Measurements from ENCODE around the gene FAM162A.

The FAM162A gene

DNA sequence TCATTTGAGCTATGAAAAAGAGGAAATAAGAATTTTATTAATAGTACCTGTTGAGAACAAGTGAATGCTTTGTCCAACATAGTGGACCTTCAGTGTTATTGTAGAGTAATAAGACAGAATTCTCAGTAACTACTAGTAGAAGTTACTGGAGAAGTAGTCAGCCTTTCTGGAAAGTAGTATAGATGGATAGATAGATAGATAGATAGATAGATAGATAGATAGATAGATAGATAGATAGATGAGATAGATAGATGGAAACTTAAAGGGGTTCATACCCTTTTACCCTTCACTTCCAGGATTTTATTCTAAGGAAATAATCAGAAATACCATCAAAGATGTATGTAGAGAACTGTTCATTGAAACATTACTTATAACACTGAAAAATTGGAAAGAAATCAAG lies 5.2 kb downstream of the FAM162A start:
- no peak for DNase-seq (ENCODE audit: low spot score)

DNA sequence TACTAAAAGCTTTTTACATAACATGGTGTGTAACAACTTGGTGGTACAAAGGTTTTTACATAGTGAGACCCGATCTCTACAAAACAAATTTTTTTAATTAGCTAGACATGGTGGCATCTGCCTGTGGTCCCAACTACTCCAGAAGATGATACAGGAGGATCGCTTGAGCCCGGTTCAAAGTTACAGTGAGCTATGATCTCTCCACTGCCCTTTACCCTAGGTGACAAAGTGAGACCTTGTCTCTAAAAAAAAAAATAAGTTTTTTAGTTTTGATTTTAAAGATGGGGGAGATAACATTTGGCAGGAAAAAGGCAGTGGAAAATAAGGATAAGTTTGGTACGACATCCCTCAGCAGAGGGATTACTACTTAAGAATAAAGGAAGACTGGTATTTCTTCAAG lies 5.9 kb downstream of the FAM162A start:
- DNase-seq (ENCODE audit: low spot score) = no peak

GRCh38 chr3:122390665-122391064 lies 6.7 kb downstream of the FAM162A start:
- DNase-seq (ENCODE audit: low spot score) = no peak

- DNase-seq (ENCODE audit: low spot score) = no peak
These were observed 7.9 kb downstream of the FAM162A start for GRCh38 chr3:122391681-122392446.

- no peak for DNase-seq (ENCODE audit: low spot score)
These were observed 9.2 kb downstream of the FAM162A start for GRCh38 chr3:122392868-122393844.

- no peak for DNase-seq (ENCODE audit: low spot score)
These were observed 10.2 kb downstream of the FAM162A start for GRCh38 chr3:122394173-122394572.

DNA sequence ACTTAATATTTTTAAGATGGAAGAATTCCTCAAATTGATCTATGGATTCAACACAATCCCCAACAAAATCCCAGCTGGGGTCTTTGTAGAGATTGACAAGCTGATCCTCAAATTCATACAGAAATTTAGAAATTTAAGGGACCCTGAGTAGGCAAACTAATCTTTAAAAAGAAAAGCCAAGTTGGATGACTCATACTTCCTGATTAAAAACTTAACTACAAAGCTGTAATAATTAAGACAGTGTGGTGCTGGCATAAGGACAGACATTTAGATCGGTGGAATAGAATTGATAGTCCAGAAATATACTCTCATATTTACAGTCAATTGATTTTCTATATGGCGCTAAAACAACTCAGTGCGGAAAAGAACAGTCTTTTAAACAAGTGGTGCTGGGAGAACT lies 11.6 kb downstream of the FAM162A start:
- no peak for DNase-seq (ENCODE audit: low spot score)

DNA sequence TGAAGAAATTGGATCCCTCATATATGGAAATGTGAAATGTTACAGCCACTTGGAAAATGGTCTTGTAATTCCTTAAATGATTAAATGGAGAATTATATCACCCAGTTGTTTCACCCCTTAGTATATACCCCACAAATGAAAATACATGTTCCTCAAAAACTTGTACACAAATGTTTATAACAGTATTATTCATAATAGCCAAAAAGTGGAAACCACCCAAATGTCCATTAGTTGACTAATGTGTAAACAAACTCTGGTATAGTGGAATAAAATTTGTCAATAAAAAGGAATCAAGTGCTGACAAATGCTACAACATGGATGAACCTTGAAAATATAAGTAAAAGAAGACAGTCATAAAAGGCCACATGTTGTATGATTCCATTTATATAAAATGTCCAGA lies 12.5 kb downstream of the FAM162A start:
- no peak for DNase-seq (ENCODE audit: low spot score)

- peak; percentile 42 for DNase-seq (ENCODE audit: low spot score)
These were observed 13.2 kb downstream of the FAM162A start for GRCh38 chr3:122397201-122397600.

DNA sequence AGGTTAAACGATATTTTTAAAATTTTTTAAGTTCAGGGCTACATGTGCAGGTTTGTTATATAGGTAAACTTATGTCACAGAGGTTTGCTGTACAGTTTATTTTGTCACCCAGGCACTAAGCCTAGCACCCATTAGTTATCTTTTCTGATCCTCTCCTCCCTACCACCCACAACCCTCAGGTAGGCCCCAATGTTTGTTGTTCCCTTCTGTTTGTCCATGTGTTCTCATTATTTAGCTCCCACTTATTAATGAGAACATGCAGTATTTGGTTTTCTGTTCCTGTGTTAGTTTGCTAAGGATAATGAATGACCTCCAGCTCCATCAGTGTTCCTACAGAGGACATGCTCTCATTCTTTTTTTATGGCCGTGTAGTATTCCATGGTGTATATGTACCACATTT lies 14.9 kb downstream of the FAM162A start:
- no peak for DNase-seq (ENCODE audit: low spot score)

DNA sequence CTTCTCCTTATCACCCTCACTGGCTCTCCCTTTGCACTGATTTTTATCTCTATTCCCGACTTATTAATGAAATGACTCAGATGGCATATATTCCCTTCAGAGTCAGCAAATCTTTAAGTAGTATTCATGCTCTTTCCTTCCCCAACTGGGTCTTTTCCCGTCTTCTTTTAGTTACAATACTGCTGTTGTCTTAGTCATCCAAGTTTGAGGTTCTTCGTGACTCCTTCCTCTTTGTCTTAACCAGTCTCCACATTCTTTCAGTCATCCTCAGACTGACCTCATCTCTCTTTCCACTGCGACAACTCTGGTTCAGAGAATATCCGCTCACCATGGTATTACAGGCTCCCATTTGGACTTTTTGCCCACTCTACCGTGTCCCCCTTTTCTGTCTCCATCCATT lies 19.5 kb downstream of the FAM162A start:
- no peak for DNase-seq (ENCODE audit: low spot score)

GRCh38 chr3:122405015-122405414 lies 21.0 kb downstream of the FAM162A start:
- DNase-seq (ENCODE audit: low spot score) = no peak

DNA sequence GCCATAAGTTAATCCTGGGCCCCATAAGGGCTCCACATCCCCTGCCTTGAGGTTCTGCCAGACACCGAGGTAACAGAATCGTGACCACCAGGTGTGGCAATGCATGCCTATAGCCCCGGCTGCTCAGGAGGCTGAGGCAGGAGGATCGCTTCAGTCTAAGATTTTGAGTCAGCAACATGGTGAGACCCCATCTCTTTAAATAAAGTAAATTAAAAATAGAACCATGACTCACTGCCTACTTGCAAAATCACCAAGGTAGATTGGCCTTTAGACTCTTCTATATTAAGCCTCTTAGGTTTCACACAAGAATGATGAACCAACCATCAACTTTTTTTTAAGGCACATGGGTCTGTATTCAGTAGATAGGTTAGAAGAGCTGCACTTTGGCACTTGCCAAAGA lies 22.2 kb downstream of the FAM162A start:
- DNase-seq (ENCODE audit: low spot score) = no peak

- no peak for DNase-seq (ENCODE audit: low spot score)
These were observed 24.0 kb downstream of the FAM162A start for GRCh38 chr3:122407946-122408345.

- no peak for DNase-seq (ENCODE audit: low spot score)
These were observed 25.5 kb downstream of the FAM162A start for GRCh38 chr3:122409446-122409845.

DNA sequence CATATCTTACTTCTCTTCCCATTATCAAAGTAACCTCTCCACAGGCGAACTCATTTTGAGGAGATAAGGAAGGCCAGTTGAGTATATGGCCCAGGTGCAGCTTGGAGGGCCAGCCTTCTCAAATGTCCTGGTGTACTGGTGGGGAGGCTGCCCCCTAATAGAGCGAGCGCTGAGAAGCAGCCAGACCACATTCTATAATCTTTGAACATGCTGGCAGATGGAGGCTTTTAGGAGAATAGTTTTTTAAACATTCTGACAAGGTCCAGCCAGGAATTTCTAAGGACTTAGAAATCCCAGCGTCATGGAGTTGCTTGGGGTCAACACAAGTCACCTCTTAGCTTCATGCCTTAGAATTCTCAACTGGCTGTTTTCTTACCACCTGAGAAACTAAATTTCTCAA lies 26.1 kb downstream of the FAM162A start:
- no peak for DNase-seq (ENCODE audit: low spot score)

- no peak for DNase-seq (ENCODE audit: low spot score)
These were observed 26.7 kb downstream of the FAM162A start for GRCh38 chr3:122410639-122411038.

DNA sequence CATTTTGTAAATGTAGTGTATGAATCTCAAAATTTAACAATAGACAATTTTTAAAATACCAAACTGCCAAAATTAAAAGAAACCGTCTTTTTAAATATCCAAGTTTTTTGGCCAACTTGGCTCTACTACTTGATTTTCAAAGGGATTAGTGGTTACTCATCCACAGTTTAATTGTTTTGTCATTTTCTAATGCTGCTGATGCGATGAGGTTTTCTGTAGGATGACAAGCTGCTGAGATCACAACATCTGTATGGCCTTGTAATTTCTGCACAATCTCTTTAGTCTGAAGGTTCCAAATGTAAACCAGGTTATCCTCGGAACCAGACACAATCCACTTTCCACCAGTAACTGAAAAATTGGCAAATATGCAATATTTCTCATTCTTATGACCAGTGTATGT lies 30.4 kb downstream of the FAM162A start:
- DNase-seq (ENCODE audit: low spot score) = no peak

- DNase-seq (ENCODE audit: low spot score) = peak; percentile 26
These were observed 31.2 kb downstream of the FAM162A start for GRCh38 chr3:122415104-122415744.

GRCh38 chr3:122415762-122416654 lies 32.0 kb downstream of the FAM162A start, which contains the start of gene WDR5B:
WDR5B (minus strand) TSS chr3:122416062; CDS start chr3:122415528, 534 bp downstream.
- DNase-seq (ENCODE audit: low spot score) = peak; percentile 97

DNA sequence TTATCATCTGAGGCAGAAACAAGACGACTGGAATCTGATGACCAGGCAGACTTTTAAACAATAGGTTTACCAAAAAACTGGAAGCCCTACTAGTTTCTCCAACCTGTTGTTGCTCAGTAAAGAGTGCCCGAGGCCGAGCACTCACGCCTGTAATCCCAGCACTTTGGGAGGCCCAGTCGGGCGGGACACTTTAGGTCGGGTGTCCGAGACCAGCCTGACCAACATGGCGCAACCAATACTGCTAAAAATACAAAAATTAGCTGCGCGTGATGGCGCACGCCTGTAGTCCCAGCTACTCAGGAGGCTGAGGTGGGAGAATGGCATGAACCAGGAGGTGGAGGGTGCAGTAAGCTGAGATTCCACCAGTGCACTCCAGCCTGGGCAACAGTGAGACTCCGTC lies 33.0 kb downstream of the FAM162A start:
- no peak for DNase-seq (ENCODE audit: low spot score)
